Keratinocyte (primary cell): ENCODE measurements around the gene DPYD. TPM values are rescaled to one million over a fixed set of nuclear protein-coding genes. Genes with fewer than 3 reads are reported as not detected.
A peak's percentile ranks its signal among the peaks of the same experiment; 100 is the strongest.

Source experiments
- DNase-seq: peaks from one replicate; pipeline ENCODE4 v3.0.0-alpha.2; 2011; ENCODE audit warnings: low read depth, missing footprints, low spot score
- FAIRE-seq: peaks from 2 replicates; lab custom pipeline; 2011; peaks lifted over from hg19 to GRCh38; lab: Jason Lieb, UNC
- H2AFZ ChIP-seq: 2 replicates; pipeline ENCODE4 v1.6.0; 2012; ENCODE audit warnings: low read length, control low read depth, inconsistent platforms; ENCODE audit not compliant: control insufficient read depth
- H3K27ac ChIP-seq: 2 replicates; pipeline ENCODE4 v1.5.1; 2011; ENCODE audit warnings: low read length; ENCODE audit not compliant: control insufficient read depth, insufficient read depth
- H3K27me3 ChIP-seq: 3 replicates; pipeline ENCODE4 v1.6.0; 2011; ENCODE audit warnings: low read length; ENCODE audit not compliant: control insufficient read depth, insufficient read depth; ENCODE audit errors: extremely low read depth
- H3K36me3 ChIP-seq, 2 experiments: 2 replicates in 1 of 2; 3 replicates in 1 of 2; pipeline ENCODE4 v1.5.1; 2011; ENCODE audit warnings: low read length in 2 of 2, mild to moderate bottlenecking in 1 of 2; ENCODE audit not compliant: control insufficient read depth in 2 of 2, insufficient read depth in 2 of 2; ENCODE audit errors: extremely low read depth in 1 of 2
- H3K4me1 ChIP-seq: 3 replicates; pipeline ENCODE4 v1.5.1; 2011; ENCODE audit warnings: low read length; ENCODE audit not compliant: control insufficient read depth, insufficient read depth; ENCODE audit errors: extremely low read depth
- H3K4me2 ChIP-seq: 3 replicates; pipeline ENCODE4 v1.6.0; 2011; ENCODE audit warnings: low read depth, low read length; ENCODE audit not compliant: control insufficient read depth, insufficient read depth; ENCODE audit errors: extremely low read depth
- H3K4me3 ChIP-seq, 3 experiments: fragments of 200-600 bp in 1 of 3; sonication (generic) in 1 of 3; 2 replicates in 2 of 3; 3 replicates in 1 of 3; pipeline ENCODE4 v1.5.1; 2011 to 2016; ENCODE audit warnings: low read length in 3 of 3, mild to moderate bottlenecking in 3 of 3, control low read depth in 2 of 3, inconsistent platforms in 1 of 3, low read depth in 1 of 3, mixed read lengths in 1 of 3, mixed run types in 1 of 3, moderate library complexity in 1 of 3; ENCODE audit not compliant: control insufficient read depth in 2 of 3, insufficient read depth in 2 of 3; ENCODE audit errors: extremely low read depth in 1 of 3
- H3K79me2 ChIP-seq: 2 replicates; pipeline ENCODE4 v1.6.0; 2012; ENCODE audit warnings: low read length; ENCODE audit not compliant: control insufficient read depth, insufficient read depth
- H3K9ac ChIP-seq: 3 replicates; pipeline ENCODE4 v1.6.0; 2011; ENCODE audit warnings: low read length; ENCODE audit not compliant: control insufficient read depth, insufficient read depth; ENCODE audit errors: extremely low read depth
- H3K9me1 ChIP-seq: 3 replicates; pipeline ENCODE4 v1.6.0; 2011; ENCODE audit warnings: low read length; ENCODE audit not compliant: control insufficient read depth, insufficient read depth; ENCODE audit errors: extremely low read depth
- H3K9me3 ChIP-seq: 2 replicates; pipeline ENCODE4 v1.5.1; 2012; ENCODE audit warnings: low read depth, low read length; ENCODE audit not compliant: control insufficient read depth
- H4K20me1 ChIP-seq: 3 replicates; pipeline ENCODE4 v1.6.0; 2011; ENCODE audit warnings: low read length; ENCODE audit not compliant: control insufficient read depth, insufficient read depth; ENCODE audit errors: extremely low read depth
- CTCF ChIP-seq, 3 experiments: IDR thresholded peaks in 1 of 3; conservative IDR thresholded peaks in 1 of 3; optimal IDR thresholded peaks in 1 of 3; 2 replicates in 2 of 3; 3 replicates in 1 of 3; pipeline versions ENCODE3 to v1.5.1; 2011; ENCODE audit warnings: low read length in 3 of 3, mild to moderate bottlenecking in 3 of 3, moderate library complexity in 2 of 3, control low read depth in 1 of 3, inconsistent platforms in 1 of 3; ENCODE audit not compliant: insufficient read depth in 2 of 3; ENCODE audit errors: extremely low read depth in 1 of 3
- EZH2 ChIP-seq: IDR thresholded peaks from one replicate; pipeline ENCODE4 v1.6.1; 2012; ENCODE audit warnings: inconsistent platforms, mild to moderate bottlenecking, low read length, moderate library complexity
- dilution Hi-C: fragments of 300-500 bp; cut with MboI; formaldehyde crosslinking; loops from one replicate; pipeline ENCODE4 v1.7.0; 2020; ENCODE audit warnings: low sequenced_read_pairs; ENCODE audit not compliant: extremely low pct_ligation_motif_present
- polyA minus RNA-seq, 3 experiments: library from RNA; depleted of rRNA, polyadenylated mRNA; stranded (reverse); fragments of >200 nt; gene quantifications; 1 replicate in 1 of 3; 2 replicates in 1 of 3; 3 replicates in 1 of 3; pipeline ENCODE4 v1.2.3, GENCODE V29; 2011
- polyA plus RNA-seq, 5 experiments: library from polyadenylated mRNA; depleted of rRNA in 3 of 5; stranded (reverse) in 3 of 5; stranded (forward) in 1 of 5; unstranded in 1 of 5; fragments of >200 nt; gene quantifications; 1 replicate in 1 of 5; 2 replicates in 3 of 5; 3 replicates in 1 of 5; pipeline versions ENCODE4 v1.2.1 to v1.2.3, GENCODE V29; 2011 to 2012; ENCODE audit warnings: missing spikeins in 2 of 5, low read depth in 1 of 5, low replicate concordance in 1 of 5

Gene DPYD
- polyA plus RNA-seq (0.62 to 2.8 TPM (median 1.9 TPM) in 3 replicates), polyA minus RNA-seq (1.8 to 6.3 TPM (median 3.9 TPM) in 3 replicates)
- polyA plus RNA-seq (2011; ENCODE audit: low read depth) = 0.36 TPM
- 0.77 and 1.1 TPM in 2 replicates for polyA plus RNA-seq (2011; cell fraction: cytosol; rRNA removed)
- 1.0 and 1.2 TPM in 2 replicates for polyA plus RNA-seq (2011; cell fraction: nucleus; rRNA removed)
- 0.17 and 2.5 TPM in 2 replicates for polyA plus RNA-seq (2012; ENCODE audit: low replicate concordance)
- polyA minus RNA-seq (2011; cell fraction: cytosol; rRNA and poly(A)+ RNA removed) = 1.2 TPM
- polyA minus RNA-seq (2011; cell fraction: nucleus; rRNA and poly(A)+ RNA removed) = 2.2 and 5.7 TPM in 2 replicates

GRCh38 chr1:97920832-97921571 is at the start of gene DPYD:
DPYD (minus strand) TSS chr1:97921034; CDS start chr1:97920922, 112 bp downstream.
- no peak for FAIRE-seq
- no peak for DNase-seq
- Histone ChIP-seq H3K27ac (peak within 1 kb of the TSS; percentile 68), H4K20me1 (no peaks in the 10 kb centered on the region), H3K36me3 (no peaks in the 10 kb centered on the region), H2AFZ (peak within 1 kb of the TSS; percentile 100), H3K27me3 (no peaks in the 10 kb centered on the region), H3K9ac (peak within 1 kb of the TSS; percentile 81), H3K4me1 (peaks cover 8% of the 10 kb centered on the region), H3K4me3 (peak within 1 kb of the TSS; percentile 70 to 92 (median 83)), H3K79me2 (no peaks in the 10 kb centered on the region), H3K9me1 (no peaks in the 10 kb centered on the region), H3K4me2 (peak within 1 kb of the TSS; percentile 90), H3K9me3 (no peaks in the 10 kb centered on the region)
- dilution Hi-C loops = no loop called here
- no peak for TF ChIP-seq CTCF (optimal IDR thresholded peaks at IDR 0.05 in 1 of 3, IDR thresholded peaks at IDR 0.05 in 1 of 3, conservative IDR thresholded peaks at IDR 0.05 in 1 of 3; ENCODE audit: extremely low read depth in 1 of 3, insufficient read depth in 2 of 3, low read length in 3 of 3)
- TF ChIP-seq EZH2 = no peak

GRCh38 chr1:97960470-97960869 is 39.6 kb upstream of the DPYD start:
- Histone ChIP-seq H3K4me1 (no peaks in the 10 kb centered on the region), H3K9ac (no peak overlapping the region), H3K27me3 (no peaks in the 10 kb centered on the region), H4K20me1 (no peaks in the 10 kb centered on the region), H3K79me2 (no peaks in the 10 kb centered on the region), H3K27ac (no peak overlapping the region), H3K4me3 (no peak overlapping the region), H3K36me3 (no peaks in the 10 kb centered on the region), H3K4me2 (no peak overlapping the region), H3K9me1 (no peaks in the 10 kb centered on the region), H3K9me3 (no peaks in the 10 kb centered on the region), H2AFZ (no peak overlapping the region)
- dilution Hi-C loops = no loop called here
- DNase-seq (no peak), FAIRE-seq (no peak)
- TF ChIP-seq CTCF (optimal IDR thresholded peaks at IDR 0.05 in 1 of 3, IDR thresholded peaks at IDR 0.05 in 1 of 3, conservative IDR thresholded peaks at IDR 0.05 in 1 of 3; ENCODE audit: extremely low read depth in 1 of 3, insufficient read depth in 2 of 3, low read length in 3 of 3) (no peak), EZH2 (no peak)
